LNCAP (cell line): Measurements from ENCODE around the gene IQUB.

Source experiments
- CTCF ChIP-seq: fragments of 450-650 bp; IDR thresholded peaks from 2 replicates; pipeline ENCODE4 v1.5.1; 2017; ENCODE audit warnings: mild to moderate bottlenecking

IQUB gene

GRCh38 chr7:123534383-123535260 is at the start of gene IQUB:
Gene IQUB, minus strand, starts transcription at chr7:123534595. Its CDS starts 22,255 bp downstream, at chr7:123512340.
- no peak for TF ChIP-seq CTCF

GRCh38 chr7:123583821-123584220 is 49.4 kb upstream of the IQUB start:
- no peak for TF ChIP-seq CTCF

GRCh38 chr7:123581162-123581459 is 46.7 kb upstream of the IQUB start:
- TF ChIP-seq CTCF: no peak; the same call in 1 of the 2 replicates

- peak; percentile 83 for TF ChIP-seq CTCF
Observed at GRCh38 chr7:123580406-123581161, 46.2 kb upstream of the IQUB start.

- TF ChIP-seq CTCF: no peak
Observed at GRCh38 chr7:123579416-123579815, 45.0 kb upstream of the IQUB start.

GRCh38 chr7:123573896-123574467 is 39.6 kb upstream of the IQUB start:
- no peak for TF ChIP-seq CTCF

- no peak for TF ChIP-seq CTCF
Observed at GRCh38 chr7:123573341-123573740, 38.9 kb upstream of the IQUB start.
